Caco-2 (cell line): Measurements from ENCODE around the gene RSPO4. TPM values are rescaled to one million over a fixed set of nuclear protein-coding genes. Genes with fewer than 3 reads are reported as not detected.

Experiments
- Bru-seq: library from RNA; stranded (reverse); fragments of 400-500 nt; gene quantifications from one replicate; lab custom pipeline; 2021; lab: Mats Ljungman, UMichigan
- BruChase-seq, 2 experiments: library from RNA; stranded (reverse); fragments of 400-500 nt; gene quantifications; one replicate each; lab custom pipeline; 2021; lab: Mats Ljungman, UMichigan
- BruUV-seq: library from RNA; stranded (reverse); fragments of 400-500 nt; replicated peaks from 2 replicates; lab custom pipeline; 2021; lab: Mats Ljungman, UMichigan
- CTCF ChIA-PET: fragments of 300-600 bp; sonication (Branson Sonifier 250); formaldehyde crosslinking; loops from one replicate; lab custom pipeline; 2022; ENCODE audit warnings: antibody characterized with exemption; lab: Charles Lee
- POLR2A ChIA-PET: fragments of 300-600 bp; sonication (Branson Sonifier 250); formaldehyde crosslinking; loops from one replicate; lab custom pipeline; 2022; ENCODE audit warnings: antibody characterized with exemption; lab: Charles Lee
- DNase-seq, 2 experiments: peaks; one replicate each; pipeline versions ENCODE4 v3.0.0 to v3.0.0-alpha.2; 2020 to 2022
- H3K27me3 ChIP-seq: replicated peaks from 2 replicates; pipeline ENCODE4 v1.6.0; 2011; ENCODE audit warnings: low read length; ENCODE audit not compliant: control insufficient read depth, insufficient read depth
- H3K36me3 ChIP-seq: 2 replicates; pipeline ENCODE4 v1.5.1; 2011; ENCODE audit warnings: low read length; ENCODE audit not compliant: control insufficient read depth, insufficient read depth
- H3K4me1 ChIP-seq: fragments of 250-450 bp; sonication (Bioruptor Pico); 2 replicates; pipeline ENCODE4 v1.5.1; 2020; ENCODE audit warnings: mild to moderate bottlenecking
- H3K4me3 ChIP-seq: 2 replicates; pipeline ENCODE4 v1.5.1; 2011; ENCODE audit warnings: low read depth, mild to moderate bottlenecking, control low read depth, low read length
- H3K9me3 ChIP-seq: fragments of 250-450 bp; sonication (Bioruptor Pico); 2 replicates; pipeline ENCODE4 v1.5.1; 2020; ENCODE audit warnings: mild to moderate bottlenecking, moderate library complexity
- H3K27ac Mint-ChIP-seq: one replicate; pipeline ENCODE4 v1.8.0; 2022; ENCODE audit warnings: mixed read lengths; ENCODE audit not compliant: unreplicated experiment
- H3K27me3 Mint-ChIP-seq: one replicate; pipeline ENCODE4 v1.8.0; 2022; ENCODE audit warnings: mixed read lengths; ENCODE audit not compliant: insufficient read depth, unreplicated experiment
- H3K36me3 Mint-ChIP-seq: one replicate; pipeline ENCODE4 v1.8.0; 2022; ENCODE audit warnings: mild to moderate bottlenecking, mixed read lengths; ENCODE audit not compliant: insufficient read depth, unreplicated experiment
- H3K4me1 Mint-ChIP-seq: one replicate; pipeline ENCODE4 v1.8.0; 2022; ENCODE audit warnings: low read depth, mixed read lengths; ENCODE audit not compliant: unreplicated experiment
- H3K4me3 Mint-ChIP-seq: one replicate; pipeline ENCODE4 v1.8.0; 2022; ENCODE audit warnings: mild to moderate bottlenecking, moderate library complexity, mixed read lengths; ENCODE audit not compliant: unreplicated experiment
- H3K9me3 Mint-ChIP-seq: one replicate; pipeline ENCODE4 v1.8.0; 2022; ENCODE audit warnings: mixed read lengths; ENCODE audit not compliant: unreplicated experiment
- CTCF ChIP-seq, 2 experiments: fragments of 200-600 bp in 1 of 2; IDR thresholded peaks; 1 replicate in 1 of 2; 2 replicates in 1 of 2; pipeline versions ENCODE4 v1.5.1 to v1.8.0; 2011 to 2022; ENCODE audit warnings: antibody characterized with exemption in 1 of 2, control low read depth in 1 of 2, inconsistent platforms in 1 of 2, low read depth in 1 of 2, low read length in 1 of 2, mild to moderate bottlenecking in 1 of 2, moderate library complexity in 1 of 2; ENCODE audit not compliant: insufficient read depth in 1 of 2, severe bottlenecking in 1 of 2, unreplicated experiment in 1 of 2
- intact Hi-C: fragments of 100-400 bp; cut with micrococcal nuclease; formaldehyde crosslinking; loops from one replicate; pipeline ENCODE4 v1.10.0; 2022; ENCODE audit not compliant: unreplicated experiment
- long read RNA-seq: library from polyadenylated mRNA; stranded (forward); transcript quantifications from one replicate; pipeline ENCODE4 v2.0.0, GENCODE V29; 2022
- total RNA-seq: library from RNA; stranded (reverse); gene quantifications from 2 replicates; pipeline ENCODE4 v1.2.3, GENCODE V29; 2022

The RSPO4 gene
- total RNA-seq (0.26 and 0.41 TPM in 2 replicates), Bru-seq, nascent RNA (percentile 16 among the genes with signal in this experiment), BruChase-seq, experiment 1, labeled RNA remaining after a 2-hour chase (percentile 23 among the genes with signal in this experiment), BruChase-seq, experiment 2, labeled RNA remaining after a 6-hour chase (percentile 20 among the genes with signal in this experiment)
- long read RNA-seq, partial matches to known transcripts = 0 of 1 reads
- long read RNA-seq, other reads (novel, unspliced or antisense) = 1 of 1 reads

- H3K27me3 Mint-ChIP-seq = peaks cover 22% of the 10 kb centered on the region
- no peak within 1 kb of the TSS for H3K27ac Mint-ChIP-seq
- peaks cover 5% of the 10 kb centered on the region; the same call in 1 of the 2 replicates for H3K4me1 ChIP-seq
- peak in 1 of 2 experiments; percentile 28 for DNase-seq
- no peaks in the 10 kb centered on the region for H3K9me3 ChIP-seq
- peak within 1 kb of the TSS; percentile 90 for H3K4me3 Mint-ChIP-seq
- H3K36me3 ChIP-seq = no peaks in the 10 kb centered on the region
- BruUV-seq = no TSS peak
- H3K4me3 ChIP-seq = peak within 1 kb of the TSS; percentile 46
- TF ChIP-seq CTCF (IDR thresholded peaks at IDR 0.05; ENCODE audit: insufficient read depth in 1 of 2, low read depth in 1 of 2, low read length in 1 of 2, severe bottlenecking in 1 of 2, unreplicated experiment in 1 of 2) = no peak
- H3K27me3 ChIP-seq = peaks cover 4% of the 10 kb centered on the region
- peaks cover 16% of the 10 kb centered on the region for H3K4me1 Mint-ChIP-seq
- POLR2A ChIA-PET = interaction anchor here (0.6 kb wide), 1 partner anchor 21 kb away, joined by 4 read pairs; no protein-coding TSS in a partner anchor
- no peaks in the 10 kb centered on the region for H3K36me3 Mint-ChIP-seq
- CTCF ChIA-PET = no interaction called here
- H3K9me3 Mint-ChIP-seq = no peaks in the 10 kb centered on the region
- intact Hi-C loops = loop anchor here (10.0 kb wide), 1 partner anchor 103 kb away; no protein-coding TSS in a partner anchor
Observed at GRCh38 chr20:1001911-1002681, at the start of gene RSPO4. TSS of gene RSPO4 (minus strand) at chr20:1002311. CDS start at chr20:1002164, 147 bp downstream.

GRCh38 chr20:1050440-1050839, 48.3 kb upstream of the RSPO4 start:
- no peaks in the 10 kb centered on the region for H3K36me3 ChIP-seq
- H3K4me3 ChIP-seq = no peak overlapping the region
- intact Hi-C loops = no loop called here
- H3K27ac Mint-ChIP-seq = no peak overlapping the region
- H3K36me3 Mint-ChIP-seq = no peaks in the 10 kb centered on the region
- no peaks in the 10 kb centered on the region for H3K4me1 Mint-ChIP-seq
- no peaks in the 10 kb centered on the region for H3K9me3 Mint-ChIP-seq
- H3K27me3 ChIP-seq = no peaks in the 10 kb centered on the region
- H3K4me1 ChIP-seq = no peaks in the 10 kb centered on the region
- H3K4me3 Mint-ChIP-seq = no peak overlapping the region
- ChIA-PET POLR2A (no interaction called here), CTCF (no interaction called here)
- no peak for TF ChIP-seq CTCF (IDR thresholded peaks at IDR 0.05; ENCODE audit: insufficient read depth in 1 of 2, low read depth in 1 of 2, low read length in 1 of 2, severe bottlenecking in 1 of 2, unreplicated experiment in 1 of 2)
- no peak for DNase-seq
- BruUV-seq = no TSS peak
- H3K27me3 Mint-ChIP-seq = peaks cover 11% of the 10 kb centered on the region
- H3K9me3 ChIP-seq = no peaks in the 10 kb centered on the region

GRCh38 chr20:1045860-1046418, 43.8 kb upstream of the RSPO4 start:
- DNase-seq = no peak
- ChIA-PET POLR2A (no interaction called here), CTCF (no interaction called here)
- Histone ChIP-seq H3K4me1 (peaks cover 6% of the 10 kb centered on the region; the same call in 1 of the 2 replicates), H3K4me3 (no peak overlapping the region), H3K9me3 (no peaks in the 10 kb centered on the region), H3K27me3 (no peaks in the 10 kb centered on the region), H3K36me3 (no peaks in the 10 kb centered on the region)
- intact Hi-C loops = no loop called here
- Mint-ChIP-seq H3K36me3 (no peaks in the 10 kb centered on the region), H3K27ac (no peak overlapping the region), H3K4me3 (no peak overlapping the region), H3K27me3 (peaks cover 20% of the 10 kb centered on the region), H3K9me3 (no peaks in the 10 kb centered on the region), H3K4me1 (peaks cover 7% of the 10 kb centered on the region)
- BruUV-seq = no TSS peak
- no peak for TF ChIP-seq CTCF (IDR thresholded peaks at IDR 0.05; ENCODE audit: insufficient read depth in 1 of 2, low read depth in 1 of 2, low read length in 1 of 2, severe bottlenecking in 1 of 2, unreplicated experiment in 1 of 2)
